ENCODE measurements around the gene FBXW7. TPM values are rescaled to one million over a fixed set of nuclear protein-coding genes. Genes with fewer than 3 reads are reported as not detected.

Gene FBXW7
- total RNA-seq, 1 experiment from 2014 or later: 27.1 TPM

DNA sequence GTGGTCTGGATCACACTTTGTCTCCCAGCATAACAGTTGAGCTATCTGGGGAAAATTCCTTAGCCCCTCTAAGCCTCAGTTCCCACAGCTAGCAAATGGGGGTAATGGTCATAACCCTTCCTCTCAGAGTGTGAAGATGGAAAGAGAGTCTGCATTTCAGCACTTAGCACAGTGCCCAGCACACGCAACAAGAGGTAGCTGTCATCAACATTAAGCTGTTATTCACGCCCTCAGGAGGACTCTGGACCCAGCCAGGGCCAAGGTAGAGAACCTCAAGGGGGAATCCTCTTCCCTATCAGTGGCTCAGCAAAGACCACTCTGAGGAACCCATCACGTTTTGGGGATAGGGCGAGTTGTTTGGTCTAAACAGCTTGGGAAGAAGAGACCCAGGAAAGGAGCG, 258.6 kb downstream of the FBXW7 start:
- H3K36me3 Mint-ChIP-seq (ENCODE audit: insufficient read depth in 1 of 3, low read depth in 3 of 3): no peaks in the 10 kb centered on the region

More for the DNA sequence above, 258.6 kb downstream of the FBXW7 start:
- Histone ChIP-seq H4K20me1 (ENCODE audit: control insufficient read depth, insufficient read depth, insufficient read length) (no peaks in the 10 kb centered on the region), H4K91ac (ENCODE audit: insufficient read length, low read depth, low read length) (no peak overlapping the region), H2BK12ac (ENCODE audit: insufficient read length, low read depth, low read length) (no peak overlapping the region), H3T11ph (ENCODE audit: low read length) (no peak overlapping the region), H3K9me3 (ENCODE audit: control insufficient read depth, low read depth, low read length) (no peaks in the 10 kb centered on the region), H3K14ac (ENCODE audit: insufficient read depth, low read length) (no peak overlapping the region), H3K18ac (ENCODE audit: insufficient read length, low read depth, low read length) (no peak overlapping the region), H3K27ac (ENCODE audit: insufficient read length, low read depth, low read length) (no peak overlapping the region), H3K23me2 (ENCODE audit: insufficient read length, low read depth, low read length, poor library complexity, severe bottlenecking) (no peaks in the 10 kb centered on the region), H3K9ac (ENCODE audit: extremely low read depth, insufficient read length, low read length) (no peak overlapping the region), H3K4ac (ENCODE audit: low read depth, low read length) (no peak overlapping the region), H4K8ac (replicated peaks; ENCODE audit: insufficient read length, low read depth, low read length) (no peak overlapping the region), H3K4me2 (ENCODE audit: insufficient read depth, insufficient read length, low read length) (no peak overlapping the region), H3K79me2 (ENCODE audit: insufficient read depth, low read length) (no peaks in the 10 kb centered on the region), H3K56ac (ENCODE audit: insufficient read length, low read depth, low read length) (no peak overlapping the region), H2AK5ac (ENCODE audit: insufficient read length, low read length) (no peak overlapping the region), H2BK120ac (ENCODE audit: low read depth, low read length, poor library complexity, severe bottlenecking) (no peak overlapping the region), H2BK20ac (ENCODE audit: low read depth, low read length, poor library complexity, severe bottlenecking) (no peak overlapping the region), H2BK15ac (ENCODE audit: low read depth, low read length) (no peak overlapping the region), H3K79me1 (ENCODE audit: insufficient read depth, low read depth, low read length, poor library complexity, severe bottlenecking) (no peaks in the 10 kb centered on the region), H3K27me3 (ENCODE audit: insufficient read depth, low read length) (no peaks in the 10 kb centered on the region), H4K5ac (ENCODE audit: insufficient read length, low read depth, low read length) (no peak overlapping the region), H2BK5ac (ENCODE audit: insufficient read length, low read length) (no peak overlapping the region), H3K4me1 (ENCODE audit: insufficient read depth, low read length) (peaks cover 7% of the 10 kb centered on the region; the same call in 1 of the 2 replicates), H2AFZ (ENCODE audit: low read length) (no peak overlapping the region), H3K23ac (ENCODE audit: insufficient read length, low read depth, low read length) (no peak overlapping the region)
- DNase-seq: no peak
- Mint-ChIP-seq H3K4me1 (peaks cover 26 to 34% of the 10 kb centered on the region in 2 experiments), H3K9me3 (no peaks in the 10 kb centered on the region), H3K27ac (no peak overlapping the region; a peak in 1 of 7 replicates), H3K27me3 (ENCODE audit: low read depth) (0 out of 2 replicates have a peak, but pooled peaks cover 1% of the 10 kb centered on the region), H3K4me3 (no peak overlapping the region)
- WGBS (ENCODE audit: extremely low coverage, insufficient read length, low lambda C conversion rate): no CpG with 5 or more reads among the region's 5 CpGs
- TF ChIP-seq, protein P1, sequence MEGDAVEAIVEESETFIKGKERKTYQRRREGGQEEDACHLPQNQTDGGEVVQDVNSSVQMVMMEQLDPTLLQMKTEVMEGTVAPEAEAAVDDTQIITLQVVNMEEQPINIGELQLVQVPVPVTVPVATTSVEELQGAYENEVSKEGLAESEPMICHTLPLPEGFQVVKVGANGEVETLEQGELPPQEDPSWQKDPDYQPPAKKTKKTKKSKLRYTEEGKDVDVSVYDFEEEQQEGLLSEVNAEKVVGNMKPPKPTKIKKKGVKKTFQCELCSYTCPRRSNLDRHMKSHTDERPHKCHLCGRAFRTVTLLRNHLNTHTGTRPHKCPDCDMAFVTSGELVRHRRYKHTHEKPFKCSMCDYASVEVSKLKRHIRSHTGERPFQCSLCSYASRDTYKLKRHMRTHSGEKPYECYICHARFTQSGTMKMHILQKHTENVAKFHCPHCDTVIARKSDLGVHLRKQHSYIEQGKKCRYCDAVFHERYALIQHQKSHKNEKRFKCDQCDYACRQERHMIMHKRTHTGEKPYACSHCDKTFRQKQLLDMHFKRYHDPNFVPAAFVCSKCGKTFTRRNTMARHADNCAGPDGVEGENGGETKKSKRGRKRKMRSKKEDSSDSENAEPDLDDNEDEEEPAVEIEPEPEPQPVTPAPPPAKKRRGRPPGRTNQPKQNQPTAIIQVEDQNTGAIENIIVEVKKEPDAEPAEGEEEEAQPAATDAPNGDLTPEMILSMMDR (conservative IDR thresholded peaks at IDR 0.05): no peak
